ENCODE data around the gene GPX4.

GPX4 gene

DNA sequence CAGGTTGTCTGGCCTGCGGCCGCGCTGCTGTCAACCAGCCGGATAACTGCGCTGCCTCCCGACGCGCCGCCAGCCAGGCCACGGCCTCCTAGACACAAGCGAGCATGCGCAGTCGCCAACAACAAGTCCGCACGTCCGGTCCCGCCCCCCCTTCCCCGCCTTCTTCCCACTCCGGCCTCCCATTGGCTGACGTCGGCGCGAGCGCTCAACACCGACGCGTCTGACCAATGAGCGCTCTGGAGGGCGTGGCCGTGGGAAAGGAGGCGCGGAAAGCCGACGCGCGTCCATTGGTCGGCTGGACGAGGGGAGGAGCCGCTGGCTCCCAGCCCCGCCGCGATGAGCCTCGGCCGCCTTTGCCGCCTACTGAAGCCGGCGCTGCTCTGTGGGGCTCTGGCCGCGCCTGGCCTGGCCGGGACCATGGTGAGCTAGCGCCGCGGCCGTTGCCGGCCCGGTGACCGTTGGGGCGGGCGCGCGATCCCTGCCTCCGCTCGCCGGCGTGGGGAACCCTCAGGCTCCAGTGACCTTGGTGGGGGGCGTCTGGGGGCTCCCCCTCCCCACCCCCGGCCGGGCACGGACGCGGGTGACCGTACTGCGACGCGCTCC is at the start of gene GPX4:
TSS of gene GPX4 (plus strand) at position 287 of the 603 bp plus-strand sequence. CDS start at position 337, 50 bp downstream.
- DNase-seq (ENCODE audit: low read depth in 2 of 2), result peak; percentile 98

- no peak for DNase-seq (ENCODE audit: low read depth in 2 of 2)
Observed at GRCh38 chr19:1054102-1055027, 49.4 kb upstream of the GPX4 start.

DNA sequence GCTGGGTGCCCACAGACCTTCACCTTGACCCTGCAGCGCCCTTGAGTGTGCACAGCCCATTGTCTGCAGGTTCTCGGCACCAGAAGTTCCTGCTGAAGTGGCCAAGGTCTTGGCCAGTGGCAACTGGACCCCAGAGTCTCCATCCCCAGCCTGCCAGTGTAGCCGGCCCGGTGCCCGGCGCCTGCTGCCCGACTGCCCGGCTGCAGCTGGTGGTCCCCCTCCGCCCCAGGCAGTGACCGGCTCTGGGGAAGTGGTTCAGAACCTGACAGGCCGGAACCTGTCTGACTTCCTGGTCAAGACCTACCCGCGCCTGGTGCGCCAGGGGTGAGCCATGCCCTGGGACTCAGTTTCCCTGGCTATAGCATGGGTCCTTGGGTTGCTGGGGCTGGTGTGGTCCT is 48.8 kb upstream of the GPX4 start:
- no peak for DNase-seq (ENCODE audit: low read depth in 2 of 2)

GRCh38 chr19:1055886-1056620 is 47.7 kb upstream of the GPX4 start:
- DNase-seq (ENCODE audit: low read depth in 2 of 2), result no peak

DNA sequence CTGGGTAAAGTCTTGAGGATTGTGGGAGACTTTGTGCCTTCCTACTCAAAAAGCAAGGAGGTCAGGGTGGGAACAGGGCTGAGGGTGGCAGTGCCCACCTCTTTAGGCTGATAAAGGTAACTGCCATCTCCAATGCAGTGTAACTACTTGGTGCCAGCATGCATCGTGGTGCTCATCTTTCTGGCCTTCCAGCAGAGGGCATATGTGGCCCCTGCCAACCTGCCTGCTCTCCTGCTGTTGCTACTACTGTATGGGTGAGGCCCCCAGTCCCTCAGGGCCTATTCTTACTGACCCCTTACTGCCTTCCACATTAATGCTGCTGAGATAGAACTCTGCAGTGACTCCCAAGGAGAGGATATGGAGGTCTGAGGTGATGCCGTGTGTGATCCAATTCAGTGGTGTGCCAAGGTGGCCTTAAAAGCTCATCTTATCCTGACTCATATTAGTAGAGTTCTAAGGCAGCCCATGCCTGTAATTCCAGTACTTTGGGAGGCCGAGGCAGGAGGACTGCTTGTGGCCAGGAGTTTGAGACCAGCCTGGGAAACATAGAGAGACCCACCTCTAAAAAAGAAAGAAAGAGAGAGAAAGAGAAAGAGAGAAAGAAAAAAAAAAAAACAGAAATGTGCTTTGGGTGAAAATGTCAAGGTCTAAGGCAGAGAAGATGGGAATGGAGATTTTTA is 46.5 kb upstream of the GPX4 start:
- DNase-seq (ENCODE audit: low read depth in 2 of 2), result no peak

DNA sequence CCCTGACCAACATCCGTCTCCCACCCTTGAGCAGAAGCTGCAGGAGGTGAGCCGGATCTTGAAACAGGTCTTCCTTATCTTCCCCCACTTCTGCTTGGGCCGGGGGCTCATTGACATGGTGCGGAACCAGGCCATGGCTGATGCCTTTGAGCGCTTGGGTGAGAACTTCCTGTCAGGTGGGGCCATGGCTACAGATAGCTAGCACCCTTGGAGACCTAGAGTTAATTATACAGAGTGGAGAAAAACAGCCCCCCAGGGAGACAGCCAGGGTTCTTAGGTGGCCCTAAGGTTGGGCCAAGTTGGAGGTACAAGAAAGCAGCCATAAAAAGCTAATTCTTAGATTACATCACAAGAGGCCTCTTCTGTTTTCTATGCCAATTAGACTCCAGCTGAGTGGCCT is 45.7 kb upstream of the GPX4 start:
- DNase-seq (ENCODE audit: low read depth in 2 of 2), result no peak

GRCh38 chr19:1060689-1061088 is 43.1 kb upstream of the GPX4 start:
- DNase-seq (ENCODE audit: low read depth in 2 of 2), result no peak

- DNase-seq (ENCODE audit: low read depth in 2 of 2), result no peak
Observed at GRCh38 chr19:1061987-1062386, 41.8 kb upstream of the GPX4 start.

DNA sequence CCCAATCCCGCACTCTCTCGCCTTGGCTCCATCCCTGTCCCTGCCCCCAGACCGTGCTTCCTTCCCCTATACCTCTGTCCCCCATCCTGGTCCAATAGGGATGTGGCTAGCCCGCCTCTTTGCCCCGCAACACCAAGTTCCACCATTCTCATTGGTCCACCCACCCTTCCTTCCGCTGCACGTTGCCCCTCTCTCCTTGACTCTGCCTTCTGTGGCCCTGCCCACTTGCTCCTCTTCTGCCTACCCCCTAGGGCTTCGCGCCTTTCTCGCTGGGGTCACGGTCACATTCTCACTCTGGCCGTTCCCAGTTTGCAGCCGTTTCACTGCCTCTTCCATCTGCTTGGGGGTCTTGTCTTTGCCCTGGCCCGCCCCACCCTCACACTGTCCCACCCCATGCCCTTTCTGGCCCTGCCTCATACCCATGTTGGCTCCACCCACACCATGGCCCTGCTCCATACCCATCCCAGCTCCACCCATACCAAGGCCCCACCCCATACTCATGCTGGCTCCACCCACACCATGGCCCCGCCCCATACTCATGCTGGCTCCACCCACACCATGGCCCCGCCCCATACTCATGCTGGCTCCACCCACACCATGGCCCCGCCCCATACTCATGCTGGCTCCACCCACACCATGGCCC is 41.3 kb upstream of the GPX4 start:
- DNase-seq (ENCODE audit: low read depth in 2 of 2), result peak; percentile 50 to 51

GRCh38 chr19:1063030-1063908 is 40.5 kb upstream of the GPX4 start:
- DNase-seq (ENCODE audit: low read depth in 2 of 2), result peak; percentile 70 to 71

DNA sequence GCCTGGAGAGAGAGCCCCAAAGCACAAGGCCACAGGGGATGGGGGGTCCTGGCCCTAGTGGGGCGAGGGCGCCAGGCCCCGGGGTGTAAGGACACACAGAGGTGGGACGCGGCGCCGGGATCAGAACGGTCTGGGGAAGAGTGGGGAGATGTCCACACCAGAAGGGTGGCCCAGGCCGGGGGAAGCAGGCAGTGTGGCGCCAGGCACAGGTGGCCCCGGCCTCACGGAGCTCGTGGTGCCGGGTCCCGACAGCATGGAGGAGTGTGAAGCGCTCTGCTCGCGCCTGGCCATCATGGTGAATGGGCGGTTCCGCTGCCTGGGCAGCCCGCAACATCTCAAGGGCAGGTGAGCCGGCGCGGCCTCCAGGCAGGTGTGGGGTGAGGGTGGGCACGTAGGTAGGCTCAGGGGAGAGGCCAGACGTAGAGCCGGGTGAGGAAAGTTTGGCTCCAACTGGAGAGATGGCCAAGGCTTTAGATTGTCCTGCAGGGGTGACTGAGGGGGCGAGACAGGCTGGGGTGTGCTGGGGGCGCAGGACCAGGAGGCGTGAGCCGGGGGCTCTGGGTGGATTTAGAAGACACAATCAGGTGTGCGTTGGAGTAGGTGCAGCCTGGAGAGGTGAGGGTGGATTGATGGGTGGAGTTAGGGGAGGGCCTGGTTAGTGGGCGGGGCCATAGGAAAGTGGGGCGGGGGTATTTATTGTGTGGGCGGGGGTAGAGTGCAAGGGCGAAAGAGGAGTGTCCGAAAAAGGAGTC is 39.7 kb upstream of the GPX4 start:
- no peak for DNase-seq (ENCODE audit: low read depth in 2 of 2)

GRCh38 chr19:1064661-1065605 is 38.9 kb upstream of the GPX4 start:
- peak in 1 of 2 donors; percentile 69 for DNase-seq (ENCODE audit: low read depth in 2 of 2)

DNA sequence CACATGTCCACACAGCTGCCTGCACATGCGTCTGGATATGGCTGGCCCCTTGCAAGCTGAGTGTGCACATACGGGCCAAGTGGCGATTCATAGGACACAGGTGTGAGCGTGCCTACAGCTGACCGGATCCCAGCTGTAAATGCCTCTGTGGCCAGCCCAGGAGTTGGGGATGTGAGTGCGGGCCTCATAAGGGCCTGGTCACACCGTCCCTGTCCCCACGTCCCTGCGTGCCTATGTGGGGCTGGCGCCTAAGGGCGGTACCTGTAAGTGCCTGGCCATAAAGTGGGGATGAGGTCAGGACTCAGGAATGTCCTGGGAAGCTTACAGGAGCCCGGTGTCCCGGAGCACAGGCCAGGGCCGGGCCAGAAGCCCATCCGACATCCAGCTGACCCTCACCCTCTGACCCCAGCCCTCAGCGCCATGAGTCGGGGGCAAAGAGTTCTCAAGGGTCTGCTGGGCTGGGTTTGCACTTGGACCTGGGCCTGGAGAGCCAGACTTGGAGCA is 38.1 kb upstream of the GPX4 start:
- DNase-seq (ENCODE audit: low read depth in 2 of 2), result no peak

- no peak for DNase-seq (ENCODE audit: low read depth in 2 of 2)
Observed at GRCh38 chr19:1066251-1066747, 37.5 kb upstream of the GPX4 start.

GRCh38 chr19:1066748-1067340 is 37.0 kb upstream of the GPX4 start, which contains the start of gene ARHGAP45:
Gene ARHGAP45, plus strand, starts transcription at chr19:1067167. Its CDS starts 239 bp downstream, at chr19:1067406.
- DNase-seq (ENCODE audit: low read depth in 2 of 2), result peak; percentile 64 to 81

DNA sequence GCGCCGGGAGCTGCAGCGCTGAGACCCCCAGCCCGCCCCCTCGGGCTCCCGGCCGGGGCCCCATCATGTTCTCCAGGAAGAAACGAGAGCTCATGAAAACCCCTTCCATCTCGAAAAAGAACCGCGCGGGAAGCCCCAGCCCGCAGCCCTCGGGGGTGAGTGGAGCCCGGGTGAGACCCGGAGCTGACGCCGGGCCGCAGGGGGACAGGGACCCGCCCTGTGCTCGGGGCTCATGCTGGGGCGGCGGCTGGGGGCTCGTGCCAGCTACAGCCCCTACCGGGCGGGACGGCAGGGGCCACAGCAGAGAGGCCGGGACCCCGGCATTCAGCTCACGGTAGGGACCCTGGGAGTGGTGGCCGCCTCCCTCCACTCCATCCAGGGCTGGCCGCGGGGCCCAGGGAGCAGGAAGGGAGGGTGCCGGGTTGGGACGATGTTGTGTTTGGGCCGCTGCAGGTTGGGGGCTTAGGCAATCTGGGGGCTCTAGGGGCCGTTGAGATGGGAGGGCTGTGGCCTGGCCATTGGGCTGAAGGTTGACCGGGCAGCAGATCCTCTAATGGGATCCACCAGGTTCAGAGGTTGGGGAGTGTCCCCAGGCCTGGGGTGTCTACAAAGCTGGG is 36.3 kb upstream of the GPX4 start:
- no peak for DNase-seq (ENCODE audit: low read depth in 2 of 2)
